ENCODE results near the gene SLC34A2.

SLC34A2 gene

GRCh38 chr4:25676221-25676620 is 20.6 kb downstream of the SLC34A2 start:
- no peak for DNase-seq (ENCODE audit: low read depth)
- no peak overlapping the region for H3K4me3 ChIP-seq (replicated peaks; ENCODE audit: low read depth, low read length)
- no peak for TF ChIP-seq CTCF (IDR thresholded peaks at IDR 0.05; ENCODE audit: low read length, missing control alignments)

- no peak for DNase-seq (ENCODE audit: low read depth)
- no peak for TF ChIP-seq CTCF (IDR thresholded peaks at IDR 0.05; ENCODE audit: low read length, missing control alignments)
- H3K4me3 ChIP-seq (replicated peaks; ENCODE audit: low read depth, low read length): no peak overlapping the region
These were observed 21.5 kb downstream of the SLC34A2 start for GRCh38 chr4:25677157-25677556.

GRCh38 chr4:25677943-25678342 is 22.3 kb downstream of the SLC34A2 start:
- no peak for DNase-seq (ENCODE audit: low read depth)
- no peak for TF ChIP-seq CTCF (IDR thresholded peaks at IDR 0.05; ENCODE audit: low read length, missing control alignments)
- no peak overlapping the region for H3K4me3 ChIP-seq (replicated peaks; ENCODE audit: low read depth, low read length)

- no peak for TF ChIP-seq CTCF (IDR thresholded peaks at IDR 0.05; ENCODE audit: low read length, missing control alignments)
- DNase-seq (ENCODE audit: low read depth): no peak
- H3K4me3 ChIP-seq (replicated peaks; ENCODE audit: low read depth, low read length): no peak overlapping the region
These were observed 32.1 kb downstream of the SLC34A2 start for GRCh38 chr4:25687773-25688172.

GRCh38 chr4:25694466-25694865 is 38.8 kb downstream of the SLC34A2 start:
- H3K4me3 ChIP-seq (replicated peaks; ENCODE audit: low read depth, low read length): no peak overlapping the region

GRCh38 chr4:25696409-25696808 is 40.8 kb downstream of the SLC34A2 start:
- no peak for DNase-seq (ENCODE audit: low read depth)
- no peak for TF ChIP-seq CTCF (IDR thresholded peaks at IDR 0.05; ENCODE audit: low read length, missing control alignments)

More at GRCh38 chr4:25694466-25694865, 38.8 kb downstream of the SLC34A2 start:
- TF ChIP-seq CTCF (IDR thresholded peaks at IDR 0.05; ENCODE audit: low read length, missing control alignments): no peak
- peak; percentile 25 for DNase-seq (ENCODE audit: low read depth)

GRCh38 chr4:25697516-25697915 is 41.9 kb downstream of the SLC34A2 start:
- no peak for TF ChIP-seq CTCF (IDR thresholded peaks at IDR 0.05; ENCODE audit: low read length, missing control alignments)
- DNase-seq (ENCODE audit: low read depth): no peak
- no peak overlapping the region for H3K4me3 ChIP-seq (replicated peaks; ENCODE audit: low read depth, low read length)

More at GRCh38 chr4:25696409-25696808, 40.8 kb downstream of the SLC34A2 start:
- H3K4me3 ChIP-seq (replicated peaks; ENCODE audit: low read depth, low read length): no peak overlapping the region
